GM12891 (cell line): ENCODE measurements around the gene DNM3.

Source experiments
- PAX5 ChIP-seq: IDR thresholded peaks from 2 replicates; pipeline ENCODE4 v1.6.1; 2011; ENCODE audit warnings: low read length, moderate library complexity, mild to moderate bottlenecking; ENCODE audit not compliant: insufficient read depth, severe bottlenecking
- POLR2A ChIP-seq: IDR thresholded peaks from 2 replicates; pipeline ENCODE4 v1.6.1; 2011; ENCODE audit warnings: low read depth, low read length, control low read depth
- POLR2AphosphoS5 ChIP-seq: IDR thresholded peaks from 2 replicates; pipeline ENCODE4 v1.6.1; 2011; ENCODE audit warnings: low read depth, low read length, control low read depth
- POU2F2 ChIP-seq: IDR thresholded peaks from 2 replicates; pipeline ENCODE4 v1.6.1; 2011; ENCODE audit warnings: low read depth, mild to moderate bottlenecking, control low read depth, low read length, moderate library complexity
- TAF1 ChIP-seq: IDR thresholded peaks from 2 replicates; pipeline ENCODE4 v1.6.1; 2011; ENCODE audit warnings: low read depth, low read length, control low read depth

- TF ChIP-seq TAF1 (no peak), POLR2A (no peak), POLR2AphosphoS5 (no peak), PAX5 (no peak), POU2F2 (no peak)
These were observed 373.7 kb downstream of the DNM3 start for GRCh38 chr1:172215006-172215405.
